GM12892 (cell line): ENCODE data around the gene PNMA6F.
"Not testable (repeated sequence)": the region's sequence is repeated elsewhere in the genome, so short reads cannot be mapped to it uniquely, and the experiment has no call there.

ENCODE experiments used
- POLR2A ChIP-seq: IDR thresholded peaks from 2 replicates; pipeline ENCODE4 v1.6.1; 2011; ENCODE audit warnings: low read depth, low read length, control low read depth
- POLR2AphosphoS5 ChIP-seq: IDR thresholded peaks from 2 replicates; pipeline ENCODE4 v1.6.1; 2011; ENCODE audit warnings: low read depth, low read length, control low read depth
- TAF1 ChIP-seq: IDR thresholded peaks from 2 replicates; pipeline ENCODE4 v1.6.1; 2011; ENCODE audit warnings: low read depth, mild to moderate bottlenecking, control low read depth, low read length, borderline replicate concordance

GRCh38 chrX:153276049-153276448 is 45.5 kb downstream of the PNMA6F start:
- TF ChIP-seq POLR2AphosphoS5, POLR2A, TAF1: not testable (repeated sequence)
